HG02870 (cell line): ENCODE results near the gene CAMK1D.

Experiments used
- ATAC-seq: cut with Tn5 transposase; IDR thresholded peaks from one replicate; pipeline ENCODE4 v1.9.1; 2021; ENCODE audit warnings: mild to moderate bottlenecking, moderate library complexity; ENCODE audit not compliant: unreplicated experiment

The CAMK1D gene

GRCh38 chr10:12780634-12781601 is 431.6 kb downstream of the CAMK1D start:
- no peak for ATAC-seq

DNA sequence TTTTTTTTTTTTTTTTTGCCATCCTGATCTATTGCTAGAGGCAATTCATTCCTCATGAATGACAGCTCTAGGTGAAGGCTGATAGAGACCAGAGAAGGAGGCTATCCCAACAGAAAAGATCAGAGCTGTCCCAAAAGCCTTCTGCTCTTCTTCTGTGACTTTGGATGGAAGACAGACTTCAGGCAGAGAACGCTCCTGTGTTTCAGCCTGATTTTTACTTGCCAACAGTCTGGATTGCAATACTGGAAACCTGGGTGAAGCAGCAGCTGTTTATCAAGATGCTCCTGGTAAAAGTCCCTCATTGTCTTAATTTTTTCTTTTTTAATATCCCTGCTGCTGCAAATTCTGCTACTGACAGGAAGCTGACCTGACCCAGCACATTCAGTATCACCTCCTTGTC is 432.6 kb downstream of the CAMK1D start:
- no peak for ATAC-seq

DNA sequence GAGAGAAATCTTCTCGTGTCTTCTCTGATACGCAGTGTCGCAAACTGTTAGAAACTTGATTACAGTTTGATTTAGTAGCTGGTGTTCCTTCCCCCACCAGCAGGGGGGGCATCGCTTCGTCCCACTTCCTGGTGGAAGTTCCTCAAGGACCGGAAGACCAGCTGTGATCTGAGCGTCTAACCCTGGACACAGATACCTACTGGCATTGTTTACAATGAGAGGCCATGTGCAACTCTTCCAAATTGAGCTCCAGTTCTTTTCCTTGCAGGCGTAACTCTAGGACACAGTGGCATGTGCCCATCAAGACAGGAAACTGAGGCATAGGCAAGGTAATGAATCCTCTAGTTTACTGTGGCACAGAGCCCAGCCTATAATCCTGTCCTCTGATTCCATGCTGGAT is 433.2 kb downstream of the CAMK1D start:
- ATAC-seq: no peak

GRCh38 chr10:12783293-12783692 is 433.9 kb downstream of the CAMK1D start:
- ATAC-seq: no peak

DNA sequence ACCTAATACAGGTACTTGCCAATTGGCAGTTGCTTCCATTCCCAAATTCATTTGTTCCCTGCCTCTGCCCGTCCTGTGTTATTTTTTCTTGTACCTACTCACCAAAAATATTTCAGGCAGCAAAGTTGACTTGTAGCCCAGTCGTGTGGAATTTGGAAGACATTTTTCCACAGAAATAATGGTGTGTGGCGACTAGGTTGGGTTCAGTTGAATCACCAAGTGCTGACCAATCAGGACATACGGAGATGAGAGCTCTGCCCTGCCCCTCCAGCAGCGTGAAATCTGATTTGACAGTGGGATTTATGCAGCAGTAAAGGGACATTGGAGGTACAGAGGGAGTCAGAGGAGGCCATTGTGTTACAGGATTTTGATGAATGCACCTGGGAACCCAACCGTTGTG is 435.3 kb downstream of the CAMK1D start:
- ATAC-seq: no peak

- ATAC-seq: no peak
Measured at GRCh38 chr10:12785415-12785831, 436.1 kb downstream of the CAMK1D start.

DNA sequence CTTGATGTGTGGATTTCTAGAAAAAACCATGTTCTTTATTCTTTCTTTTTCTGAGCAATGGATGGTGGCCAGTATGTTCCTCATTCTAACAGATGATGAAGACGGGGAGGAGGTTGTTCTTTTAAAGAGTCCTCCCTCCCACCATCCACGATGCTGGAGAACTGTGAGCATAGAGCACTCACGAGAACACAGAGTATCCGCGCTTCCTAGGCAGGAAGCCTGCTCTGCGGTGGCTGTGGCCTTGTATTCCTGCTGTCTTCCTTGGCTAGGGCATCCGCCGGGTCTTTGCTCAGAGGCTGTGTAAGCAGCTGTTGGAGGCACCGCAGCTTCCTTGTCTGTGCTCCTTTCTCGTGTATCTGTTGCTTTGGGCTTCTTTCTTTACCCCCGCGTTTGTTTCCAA is 437.9 kb downstream of the CAMK1D start:
- no peak for ATAC-seq

- no peak for ATAC-seq
Measured at GRCh38 chr10:12788277-12788676, 438.9 kb downstream of the CAMK1D start.

- no peak for ATAC-seq
Measured at GRCh38 chr10:12790270-12790669, 440.9 kb downstream of the CAMK1D start.

DNA sequence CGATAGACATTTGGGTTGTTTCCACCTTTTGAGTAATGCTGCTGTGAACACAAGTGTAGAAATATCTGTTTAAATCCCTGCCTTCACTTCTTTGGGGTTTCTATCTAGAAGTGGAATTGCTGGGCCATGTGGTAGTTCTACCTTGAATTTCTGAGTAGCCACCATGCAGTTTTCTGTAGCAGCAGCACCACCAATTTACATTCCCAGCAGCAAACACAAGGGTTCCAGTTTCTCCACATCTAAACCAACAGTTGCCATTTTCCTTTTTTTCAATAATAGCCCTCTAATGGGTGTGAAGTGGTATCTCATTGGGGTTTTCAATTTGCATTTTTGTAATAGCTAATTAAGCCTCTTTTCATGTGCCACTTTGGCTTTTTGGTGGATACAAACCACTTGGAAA is 442.4 kb downstream of the CAMK1D start:
- no peak for ATAC-seq

DNA sequence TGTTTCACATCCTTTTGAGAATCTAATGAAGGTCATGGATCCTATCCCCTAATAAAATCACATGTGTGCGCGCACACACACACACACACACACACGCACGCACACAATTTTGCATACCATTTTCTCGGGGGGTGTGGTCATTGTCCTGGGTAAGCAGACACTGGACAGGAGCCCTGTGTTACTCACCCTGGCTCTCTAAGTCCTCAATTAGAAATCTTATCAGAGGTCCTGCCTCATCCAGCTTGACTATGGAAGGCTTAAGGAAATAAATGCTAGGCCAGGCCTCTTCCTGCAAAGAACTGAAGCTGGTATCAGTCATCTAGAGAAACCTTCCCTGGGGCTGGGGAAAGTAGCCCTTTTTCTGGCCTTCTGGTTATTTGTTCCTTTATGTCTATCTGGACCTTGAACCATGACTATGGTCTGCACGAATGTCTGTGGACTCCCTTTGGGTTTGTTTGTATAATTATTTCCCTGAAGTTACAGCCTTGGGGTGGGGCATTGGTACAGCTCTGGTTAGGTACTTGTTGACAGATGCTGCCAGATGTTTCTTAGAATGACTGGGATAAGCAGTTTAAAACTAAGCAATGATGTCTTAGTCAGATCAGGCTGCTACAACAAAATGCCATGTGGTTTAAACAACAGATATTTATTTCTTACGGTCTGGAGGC is 443.7 kb downstream of the CAMK1D start:
- no peak for ATAC-seq

DNA sequence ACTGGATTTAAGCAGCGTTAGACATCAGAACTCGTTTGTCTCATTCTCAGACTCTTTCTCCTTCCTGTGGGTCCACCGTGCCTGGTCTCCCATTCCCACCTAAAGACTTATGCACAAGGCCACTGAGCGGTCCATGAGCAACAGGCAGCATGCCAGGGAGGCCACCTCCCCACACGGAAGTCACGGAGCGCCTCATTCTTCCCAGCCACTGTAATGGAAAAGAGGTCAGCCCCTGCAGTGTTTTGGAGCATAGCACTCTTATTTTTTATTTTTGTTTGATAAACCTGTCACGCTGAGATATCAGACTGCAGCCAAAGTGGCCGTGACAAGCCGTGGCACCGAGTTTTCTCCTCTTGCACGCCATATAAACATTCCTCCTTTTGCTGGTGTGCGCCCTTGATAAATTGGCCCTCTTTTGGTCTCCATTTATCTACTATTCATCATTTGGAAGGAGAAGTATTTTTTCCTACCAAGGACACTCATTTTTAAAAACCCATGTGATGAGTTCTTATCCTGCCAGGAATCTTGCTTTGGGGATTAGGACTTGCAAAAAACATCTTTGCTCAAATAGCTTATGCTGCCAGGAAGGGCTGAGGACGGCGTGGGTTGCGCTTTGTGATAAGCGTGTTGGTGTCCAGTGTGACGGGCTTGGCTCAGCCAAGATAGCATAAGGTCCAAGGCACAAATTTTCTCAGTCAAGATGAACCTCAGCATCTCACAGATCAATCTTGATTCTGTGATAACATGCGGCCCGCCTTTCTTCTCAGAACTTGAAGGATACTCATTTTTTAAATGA is 446.2 kb downstream of the CAMK1D start:
- ATAC-seq: no peak

- no peak for ATAC-seq
Measured at GRCh38 chr10:12796401-12797160, 447.2 kb downstream of the CAMK1D start.

DNA sequence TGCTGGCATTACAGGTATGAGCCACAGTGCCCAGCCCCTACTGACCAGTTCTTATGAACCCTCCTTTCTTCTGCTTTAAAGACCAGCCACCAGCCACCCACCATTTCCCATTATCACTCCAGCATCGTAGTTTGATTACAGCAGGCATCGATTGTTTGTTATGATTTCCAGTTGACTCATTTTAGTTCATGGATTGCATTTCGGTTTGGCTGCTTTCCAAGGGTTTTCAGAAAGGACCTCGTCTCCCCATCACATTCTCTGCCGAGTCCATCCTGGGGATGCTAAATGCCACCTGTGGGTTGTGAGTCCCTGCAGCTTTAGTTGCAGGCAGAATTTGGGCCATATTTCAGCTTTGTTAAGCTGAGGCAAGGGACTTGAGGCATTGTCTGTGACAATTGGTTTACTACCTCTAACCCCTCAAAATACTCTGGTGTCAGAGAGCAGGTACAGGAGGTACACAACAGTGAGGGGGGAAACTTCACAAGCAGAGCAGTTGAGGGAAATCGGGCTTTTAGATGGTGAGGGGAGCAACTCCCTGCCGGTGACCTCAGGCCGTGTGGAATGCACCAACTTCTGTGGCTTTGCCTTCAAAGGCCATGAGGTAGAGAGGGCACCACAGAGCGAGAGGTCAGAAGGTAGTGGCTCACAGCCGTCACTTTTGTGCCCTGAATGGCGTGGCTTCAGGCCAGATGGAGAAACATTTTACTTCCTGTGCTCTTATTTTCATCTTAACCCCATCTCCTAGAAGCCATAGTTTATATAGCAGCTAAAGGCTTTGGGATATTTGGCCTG is 448.3 kb downstream of the CAMK1D start:
- ATAC-seq: no peak

DNA sequence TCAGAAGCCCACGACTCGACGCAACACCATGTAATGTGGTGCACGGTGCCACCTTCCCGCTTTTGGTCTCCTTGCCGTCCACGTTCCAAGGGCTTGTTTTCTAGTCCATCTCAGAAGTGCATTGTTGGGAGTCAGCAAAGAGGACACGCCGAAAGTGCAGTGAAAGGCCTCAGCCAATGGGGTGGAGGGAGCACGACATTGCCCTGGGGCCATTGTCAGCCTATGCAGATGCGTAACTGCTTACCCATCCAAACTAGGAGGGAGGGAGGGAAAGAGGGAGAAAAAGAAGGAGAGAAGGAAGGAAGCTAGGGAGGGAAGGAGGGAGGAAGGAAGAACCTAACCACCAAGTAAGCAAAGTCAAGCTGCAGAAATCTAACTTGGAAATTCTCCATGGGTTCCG is 449.8 kb downstream of the CAMK1D start:
- ATAC-seq: no peak

DNA sequence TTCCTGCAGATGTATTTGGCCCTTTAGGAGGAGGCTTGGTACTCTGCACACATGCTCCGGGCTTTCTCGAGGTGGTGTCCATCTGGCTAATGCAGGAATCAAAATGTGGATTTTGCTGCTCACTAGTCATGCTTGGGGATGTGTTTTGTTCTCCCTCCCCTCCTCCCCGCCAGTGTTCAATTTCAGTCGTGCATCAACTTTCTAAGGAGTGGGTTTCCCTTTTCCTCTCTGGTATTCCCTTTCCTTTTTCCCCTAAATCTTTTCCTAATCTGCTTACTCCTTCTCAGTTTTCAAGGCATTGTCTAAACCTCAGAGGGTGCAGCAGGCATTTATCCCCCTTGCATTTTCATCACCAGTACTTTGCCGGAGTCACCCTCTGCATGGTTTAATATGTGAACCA is 450.4 kb downstream of the CAMK1D start:
- ATAC-seq: no peak

GRCh38 chr10:12800302-12800701 is 451.0 kb downstream of the CAMK1D start:
- no peak for ATAC-seq

GRCh38 chr10:12801214-12802087 is 452.1 kb downstream of the CAMK1D start:
- no peak for ATAC-seq

DNA sequence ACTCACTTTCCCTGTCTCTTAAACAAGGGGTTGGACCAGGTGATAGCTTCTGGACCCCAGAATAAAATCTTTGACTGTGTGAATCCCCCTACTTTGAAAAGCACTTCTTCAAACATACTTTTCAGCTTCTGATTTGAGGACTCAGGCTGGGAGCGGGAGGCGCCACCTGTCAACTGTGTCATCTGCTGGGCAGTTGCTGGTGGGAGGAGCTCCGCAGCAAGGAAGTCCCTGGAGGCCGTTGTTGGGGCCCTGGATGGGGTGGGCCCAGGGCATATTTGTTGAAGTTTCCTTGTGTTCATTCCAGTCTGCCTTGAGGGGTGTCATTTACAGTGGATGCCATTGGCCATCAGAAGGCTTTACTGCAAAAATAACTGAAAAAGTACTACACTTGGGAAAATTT is 454.4 kb downstream of the CAMK1D start:
- no peak for ATAC-seq
